ENCODE measurements around the gene HJURP.
A peak's percentile ranks its signal among the peaks of the same experiment; 100 is the strongest.

Gene HJURP

GRCh38 chr2:233820774-233821105, 33.6 kb downstream of the HJURP start:
- H3K4me3 ChIP-seq (ENCODE audit: low read depth, low read length), result no peak overlapping the region
- peak; percentile 5 for DNase-seq
- H3K27me3 ChIP-seq (ENCODE audit: insufficient read depth, low read depth, severe bottlenecking), result no peaks in the 10 kb centered on the region
- no peaks in the 10 kb centered on the region for H3K9me3 ChIP-seq (ENCODE audit: severe bottlenecking)
- H3K27ac ChIP-seq, result no peak overlapping the region
- TF ChIP-seq, protein P1, sequence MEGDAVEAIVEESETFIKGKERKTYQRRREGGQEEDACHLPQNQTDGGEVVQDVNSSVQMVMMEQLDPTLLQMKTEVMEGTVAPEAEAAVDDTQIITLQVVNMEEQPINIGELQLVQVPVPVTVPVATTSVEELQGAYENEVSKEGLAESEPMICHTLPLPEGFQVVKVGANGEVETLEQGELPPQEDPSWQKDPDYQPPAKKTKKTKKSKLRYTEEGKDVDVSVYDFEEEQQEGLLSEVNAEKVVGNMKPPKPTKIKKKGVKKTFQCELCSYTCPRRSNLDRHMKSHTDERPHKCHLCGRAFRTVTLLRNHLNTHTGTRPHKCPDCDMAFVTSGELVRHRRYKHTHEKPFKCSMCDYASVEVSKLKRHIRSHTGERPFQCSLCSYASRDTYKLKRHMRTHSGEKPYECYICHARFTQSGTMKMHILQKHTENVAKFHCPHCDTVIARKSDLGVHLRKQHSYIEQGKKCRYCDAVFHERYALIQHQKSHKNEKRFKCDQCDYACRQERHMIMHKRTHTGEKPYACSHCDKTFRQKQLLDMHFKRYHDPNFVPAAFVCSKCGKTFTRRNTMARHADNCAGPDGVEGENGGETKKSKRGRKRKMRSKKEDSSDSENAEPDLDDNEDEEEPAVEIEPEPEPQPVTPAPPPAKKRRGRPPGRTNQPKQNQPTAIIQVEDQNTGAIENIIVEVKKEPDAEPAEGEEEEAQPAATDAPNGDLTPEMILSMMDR (IDR thresholded peaks at IDR 0.05; ENCODE audit: low read depth, low read length), result no peak
- no peaks in the 10 kb centered on the region for H3K36me3 ChIP-seq

DNA sequence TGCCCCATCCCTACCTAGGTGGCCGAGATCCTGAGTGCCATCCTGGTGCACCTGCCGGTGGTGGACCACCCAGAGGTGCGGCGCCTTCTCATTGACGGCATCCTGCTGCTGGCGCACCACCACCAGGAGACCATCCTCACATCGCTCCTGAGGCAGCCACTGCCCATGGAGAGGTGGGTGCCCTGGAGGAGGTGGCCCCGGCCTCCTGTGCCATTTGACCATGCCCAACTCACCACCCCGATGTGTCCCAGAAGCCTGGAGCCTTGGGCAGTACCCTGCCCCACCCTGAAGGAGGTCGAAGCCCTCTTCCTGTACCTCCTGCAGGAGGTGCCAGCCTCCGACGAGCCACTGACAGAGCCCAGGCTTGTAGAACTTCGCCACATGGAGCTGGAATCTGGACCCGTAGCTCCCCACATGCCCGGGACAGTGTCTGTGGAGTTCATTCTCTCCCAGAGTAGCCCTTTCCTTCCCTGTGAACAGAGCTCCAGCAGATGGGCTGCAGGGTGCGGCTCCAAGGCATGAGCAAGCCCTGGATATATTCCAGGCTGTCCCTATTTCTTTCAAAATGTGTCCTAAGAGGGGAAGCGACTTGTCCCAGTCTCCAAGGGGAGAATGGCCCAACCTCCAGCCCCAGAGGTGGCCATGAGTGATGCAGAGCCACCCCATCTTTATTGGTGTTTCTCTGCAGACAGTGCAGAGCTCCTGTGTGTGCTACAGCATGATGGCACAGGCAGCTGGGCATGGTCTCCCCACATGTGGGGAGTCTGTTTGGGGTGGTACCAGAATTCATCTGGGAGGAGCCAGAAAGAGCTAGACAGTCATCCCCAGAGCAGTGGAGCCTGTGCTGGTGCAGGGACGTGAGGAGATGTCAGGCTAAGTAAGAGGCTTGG, 34.2 kb downstream of the HJURP start:
- no peaks in the 10 kb centered on the region for H3K36me3 ChIP-seq
- no peaks in the 10 kb centered on the region for H3K9me3 ChIP-seq (ENCODE audit: severe bottlenecking)
- TF ChIP-seq, protein P1 (IDR thresholded peaks at IDR 0.05; ENCODE audit: low read depth, low read length), result no peak
- no peaks in the 10 kb centered on the region for H3K27me3 ChIP-seq (ENCODE audit: insufficient read depth, low read depth, severe bottlenecking)
- no peak overlapping the region for H3K27ac ChIP-seq
- no peak overlapping the region for H3K4me3 ChIP-seq (ENCODE audit: low read depth, low read length)
- peak; percentile 1 for DNase-seq

DNA sequence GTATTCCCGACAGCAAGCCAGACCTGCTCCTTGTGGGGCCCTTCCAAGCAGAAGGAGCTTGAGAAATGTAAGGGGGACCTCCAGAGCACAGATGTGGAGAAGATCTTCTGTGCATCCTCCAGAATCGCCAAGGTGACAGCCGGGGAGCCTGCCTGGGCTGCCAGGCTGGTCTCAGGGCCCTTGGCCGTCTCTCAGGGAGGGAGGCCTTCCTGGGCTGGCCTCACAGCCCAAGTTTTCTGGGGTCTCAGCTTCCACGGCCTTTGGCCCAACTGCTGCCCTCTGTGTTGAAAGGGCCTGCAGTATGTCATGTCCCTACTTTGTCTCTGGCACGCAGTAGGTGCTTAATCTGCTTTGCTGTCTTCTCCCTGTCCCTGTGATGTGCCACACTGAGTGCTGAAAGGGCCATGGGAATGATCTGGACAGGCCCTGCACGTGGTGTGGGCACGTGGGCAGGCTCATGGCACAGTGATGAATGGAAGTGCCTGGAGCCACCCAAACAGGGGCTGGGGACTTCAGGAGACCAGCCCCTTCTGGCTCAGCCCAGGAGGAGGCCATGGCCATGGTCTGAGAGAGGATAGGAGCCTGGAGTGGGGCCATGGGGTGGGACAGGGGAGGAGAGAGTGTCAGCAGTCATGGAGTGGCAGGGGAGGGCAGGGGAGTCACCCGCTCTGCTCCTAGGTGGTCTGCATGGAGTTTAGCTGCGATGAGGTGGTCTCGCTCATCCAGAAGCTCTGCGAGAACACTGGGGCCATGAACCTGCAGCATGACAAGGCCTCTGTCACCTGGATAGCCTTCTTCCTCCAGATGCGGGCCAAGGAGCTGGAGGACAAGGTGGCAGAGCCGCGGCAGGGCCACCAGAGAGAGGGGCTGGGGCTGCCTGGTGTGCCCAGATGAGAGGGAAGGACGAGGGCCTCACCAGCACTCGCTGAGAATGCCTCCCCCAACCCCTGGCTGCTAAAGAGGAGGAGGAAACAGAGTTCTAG, 35.4 kb downstream of the HJURP start:
- Histone ChIP-seq H3K4me3 (ENCODE audit: low read depth, low read length) (no peak overlapping the region), H3K36me3 (no peaks in the 10 kb centered on the region), H3K27me3 (ENCODE audit: insufficient read depth, low read depth, severe bottlenecking) (no peaks in the 10 kb centered on the region), H3K27ac (no peak overlapping the region), H3K9me3 (ENCODE audit: severe bottlenecking) (no peaks in the 10 kb centered on the region)
- TF ChIP-seq, protein P1 (IDR thresholded peaks at IDR 0.05; ENCODE audit: low read depth, low read length), result no peak
- peak; percentile 2 for DNase-seq

- H3K4me3 ChIP-seq (ENCODE audit: low read depth, low read length), result no peak overlapping the region
- H3K27ac ChIP-seq, result no peak overlapping the region
- TF ChIP-seq, protein P1 (IDR thresholded peaks at IDR 0.05; ENCODE audit: low read depth, low read length), result no peak
- H3K36me3 ChIP-seq, result no peaks in the 10 kb centered on the region
- H3K9me3 ChIP-seq (ENCODE audit: severe bottlenecking), result no peaks in the 10 kb centered on the region
- no peaks in the 10 kb centered on the region for H3K27me3 ChIP-seq (ENCODE audit: insufficient read depth, low read depth, severe bottlenecking)
- DNase-seq, result peak; percentile 4
Observed at GRCh38 chr2:233817995-233818638, 36.2 kb downstream of the HJURP start.

DNA sequence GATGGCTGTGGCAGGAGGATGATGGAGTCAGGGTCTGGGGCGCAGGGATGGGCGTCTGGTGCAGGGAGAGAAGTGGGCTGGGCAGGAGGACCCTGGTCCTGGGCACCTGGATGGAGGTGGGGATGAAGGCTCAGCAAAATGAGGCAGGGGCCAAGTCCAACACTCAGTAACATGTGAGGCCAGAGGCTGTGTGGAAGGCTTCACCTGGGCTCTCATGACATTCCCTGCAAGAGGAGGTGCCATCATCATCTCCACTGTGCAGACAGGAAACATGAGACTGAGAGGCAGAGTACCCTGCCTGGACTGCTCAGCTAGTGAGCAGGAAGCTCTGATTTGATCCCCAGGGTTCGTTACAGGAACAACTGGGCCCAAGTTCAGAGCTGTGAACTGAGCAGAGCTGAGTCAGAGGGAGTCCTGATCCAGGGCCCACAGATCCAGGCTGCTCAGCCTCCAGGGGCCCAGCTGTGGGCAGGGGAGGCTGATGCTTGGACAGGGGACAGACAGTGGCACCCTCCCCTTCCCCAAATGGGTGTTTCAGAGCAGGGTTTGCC, 36.9 kb downstream of the HJURP start:
- no peak overlapping the region for H3K27ac ChIP-seq
- H3K27me3 ChIP-seq (ENCODE audit: insufficient read depth, low read depth, severe bottlenecking), result no peaks in the 10 kb centered on the region
- H3K9me3 ChIP-seq (ENCODE audit: severe bottlenecking), result no peaks in the 10 kb centered on the region
- TF ChIP-seq, protein P1 (IDR thresholded peaks at IDR 0.05; ENCODE audit: low read depth, low read length), result no peak
- H3K36me3 ChIP-seq, result no peaks in the 10 kb centered on the region
- DNase-seq, result no peak
- no peak overlapping the region for H3K4me3 ChIP-seq (ENCODE audit: low read depth, low read length)
